ENCODE results near the gene KCNF1.

GRCh38 chr2:10876394-10876793 is 35.3 kb upstream of the KCNF1 start:
- TF ChIP-seq CTCF (IDR thresholded peaks at IDR 0.05) (no peak), POLR2AphosphoS5 (IDR thresholded peaks at IDR 0.05) (no peak), EP300 (IDR thresholded peaks at IDR 0.05) (no peak)
